Adipocyte (in vitro differentiated cells): Measurements from ENCODE around the gene LRRK1.

ENCODE experiments used
- DNase-seq: peaks from one replicate; pipeline ENCODE4 v3.0.0-alpha.2; 2015; ENCODE audit warnings: low read depth
- H3K27me3 ChIP-seq: replicated peaks from 2 replicates; pipeline ENCODE4 v1.7.0; 2013; ENCODE audit warnings: mild to moderate bottlenecking, low read length, moderate library complexity; ENCODE audit not compliant: control insufficient read depth, insufficient read depth
- H3K36me3 ChIP-seq: 2 replicates; pipeline ENCODE4 v1.7.0; 2013; ENCODE audit warnings: low read length, mild to moderate bottlenecking, moderate library complexity; ENCODE audit not compliant: control insufficient read depth, insufficient read depth, severe bottlenecking
- H3K4me1 ChIP-seq: 2 replicates; pipeline ENCODE4 v1.7.0; 2013; ENCODE audit warnings: mild to moderate bottlenecking, low read length, moderate library complexity; ENCODE audit not compliant: control insufficient read depth, insufficient read depth
- H3K4me3 ChIP-seq: 2 replicates; pipeline ENCODE4 v1.7.0; 2013; ENCODE audit warnings: mild to moderate bottlenecking, low read length, moderate library complexity
- H3K9ac ChIP-seq: 2 replicates; pipeline ENCODE4 v1.7.0; 2013; ENCODE audit warnings: mild to moderate bottlenecking, low read length, moderate library complexity
- H3K9me3 ChIP-seq: 2 replicates; pipeline ENCODE4 v1.7.0; 2013; ENCODE audit warnings: mild to moderate bottlenecking, low read length, moderate library complexity; ENCODE audit not compliant: control insufficient read depth

LRRK1 gene

DNA sequence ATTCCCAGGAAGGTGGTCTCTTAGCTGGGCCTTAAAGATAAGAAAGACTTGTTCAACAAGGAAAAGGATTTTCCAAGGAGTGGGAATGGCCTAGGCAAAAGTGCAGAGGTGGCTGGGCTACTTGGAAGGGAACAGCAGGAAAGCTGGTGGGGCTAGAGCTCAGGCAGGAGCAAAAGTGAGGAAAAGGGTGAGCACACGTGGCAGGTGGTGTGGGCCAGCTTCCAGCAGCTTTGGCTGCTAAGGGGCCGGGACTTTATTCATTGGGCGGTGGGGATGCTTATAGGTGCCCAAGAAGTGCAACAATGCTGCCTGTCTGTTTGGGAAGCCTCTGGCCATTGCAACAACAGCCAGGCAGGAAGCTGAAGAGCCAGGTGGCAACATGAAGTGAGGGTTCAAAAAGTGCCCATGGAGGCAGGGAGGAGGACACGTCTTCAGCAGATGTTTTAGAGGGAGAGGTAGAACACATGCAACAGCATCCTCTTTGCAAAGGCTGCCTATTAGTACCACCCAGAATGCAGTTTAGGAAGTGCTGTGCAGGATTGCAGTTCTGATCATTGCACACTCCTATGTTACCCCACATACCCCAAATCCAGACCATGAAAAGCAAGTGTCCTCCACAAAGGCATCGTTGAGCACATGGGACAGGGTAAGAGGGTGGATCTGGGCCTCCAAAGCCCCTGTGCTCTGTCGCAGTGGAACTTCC lies 25.7 kb upstream of the LRRK1 start:
- Histone ChIP-seq H3K36me3 (peaks cover 95% of the 10 kb centered on the region), H3K9ac (no peak overlapping the region), H3K9me3 (no peaks in the 10 kb centered on the region), H3K27me3 (no peaks in the 10 kb centered on the region), H3K4me3 (no peak overlapping the region), H3K4me1 (peaks cover 17% of the 10 kb centered on the region)
- DNase-seq = no peak

DNA sequence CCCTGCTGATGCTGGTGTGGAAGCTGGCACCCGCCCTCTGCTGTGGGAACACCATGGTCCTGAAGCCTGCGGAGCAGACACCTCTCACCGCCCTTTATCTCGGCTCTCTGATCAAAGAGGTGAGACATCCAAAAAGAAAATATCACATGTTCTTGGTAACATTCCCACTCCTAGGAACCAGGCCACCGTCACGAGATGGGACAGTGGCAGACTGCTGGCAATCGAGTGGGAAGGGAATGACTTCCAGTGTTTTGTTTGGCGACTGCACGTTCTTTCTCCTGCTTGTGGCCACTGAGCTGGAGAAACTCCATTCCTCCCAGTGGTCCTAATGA lies 25.2 kb upstream of the LRRK1 start:
- H3K4me3 ChIP-seq = no peak overlapping the region
- peaks cover 95% of the 10 kb centered on the region for H3K36me3 ChIP-seq
- no peak overlapping the region for H3K9ac ChIP-seq
- no peak for DNase-seq
- H3K27me3 ChIP-seq = no peaks in the 10 kb centered on the region
- peaks cover 11% of the 10 kb centered on the region for H3K4me1 ChIP-seq
- H3K9me3 ChIP-seq = no peaks in the 10 kb centered on the region

DNA sequence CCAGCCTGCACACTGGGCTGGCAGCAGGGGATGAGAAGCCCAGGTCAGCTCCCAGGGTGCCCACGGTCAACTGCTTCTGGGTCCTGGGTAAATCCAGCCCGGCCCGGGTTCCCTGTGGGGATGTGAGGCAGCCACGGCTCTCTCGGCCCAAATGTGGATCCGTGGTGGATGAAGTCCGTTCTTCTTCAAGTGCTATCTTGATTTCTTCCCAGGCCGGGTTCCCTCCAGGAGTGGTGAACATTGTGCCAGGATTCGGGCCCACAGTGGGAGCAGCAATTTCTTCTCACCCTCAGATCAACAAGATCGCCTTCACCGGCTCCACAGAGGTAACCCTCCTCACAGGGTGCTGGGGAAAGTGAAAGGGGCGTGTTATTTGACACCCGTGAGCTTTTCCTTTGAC lies 23.4 kb upstream of the LRRK1 start:
- peaks cover 100% of the 10 kb centered on the region for H3K36me3 ChIP-seq
- H3K4me1 ChIP-seq = no peaks in the 10 kb centered on the region
- H3K4me3 ChIP-seq = no peak overlapping the region
- DNase-seq = no peak
- H3K27me3 ChIP-seq = no peaks in the 10 kb centered on the region
- no peak overlapping the region for H3K9ac ChIP-seq
- no peaks in the 10 kb centered on the region for H3K9me3 ChIP-seq

DNA sequence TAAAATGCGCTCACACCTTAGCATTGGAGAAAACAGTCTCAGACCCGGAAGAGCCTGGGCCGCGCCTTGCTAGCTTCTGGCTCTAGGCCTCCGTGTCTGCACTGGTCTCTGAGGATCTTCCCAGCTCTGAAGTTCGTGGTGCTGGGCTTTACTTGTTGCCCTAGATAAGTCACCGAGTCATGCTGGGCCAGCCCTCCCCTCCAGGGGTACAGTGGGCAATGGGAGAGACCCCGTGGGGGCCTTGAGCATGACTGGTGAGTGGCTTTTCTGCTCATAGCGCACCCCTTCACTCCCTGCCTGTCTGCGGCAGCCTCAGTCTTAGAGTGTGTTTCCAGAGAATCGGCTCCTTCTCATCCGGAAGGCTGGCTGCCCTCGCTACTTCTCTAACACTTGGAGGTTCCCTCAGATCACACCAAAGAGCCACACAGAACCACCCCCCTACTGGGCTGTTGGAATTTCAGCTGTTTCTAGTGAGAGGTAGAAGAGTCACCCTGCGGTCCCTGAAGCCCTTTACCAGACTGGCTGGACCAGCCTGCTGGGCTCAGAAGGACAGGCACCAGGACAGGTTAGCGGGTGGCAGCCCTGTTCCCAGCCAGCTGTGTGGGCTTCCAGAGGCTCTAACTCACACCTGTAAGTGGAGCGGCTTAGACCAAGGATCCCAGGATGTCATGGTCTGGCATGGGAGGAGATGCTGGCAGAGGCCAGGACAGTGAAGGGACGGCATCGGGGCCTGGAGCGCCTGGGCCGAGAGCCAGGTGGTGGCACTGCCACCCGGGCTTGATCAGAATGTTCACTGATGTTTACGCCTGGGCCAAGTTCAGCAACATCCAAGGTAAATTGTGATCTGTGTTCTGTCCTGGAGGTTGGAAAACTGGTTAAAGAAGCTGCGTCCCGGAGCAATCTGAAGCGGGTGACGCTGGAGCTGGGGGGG lies 21.7 kb upstream of the LRRK1 start:
- no peak for DNase-seq
- Histone ChIP-seq H3K4me3 (no peak overlapping the region), H3K4me1 (peaks cover 12% of the 10 kb centered on the region), H3K9me3 (no peaks in the 10 kb centered on the region), H3K36me3 (peaks cover 87% of the 10 kb centered on the region), H3K9ac (no peak overlapping the region), H3K27me3 (no peaks in the 10 kb centered on the region)

DNA sequence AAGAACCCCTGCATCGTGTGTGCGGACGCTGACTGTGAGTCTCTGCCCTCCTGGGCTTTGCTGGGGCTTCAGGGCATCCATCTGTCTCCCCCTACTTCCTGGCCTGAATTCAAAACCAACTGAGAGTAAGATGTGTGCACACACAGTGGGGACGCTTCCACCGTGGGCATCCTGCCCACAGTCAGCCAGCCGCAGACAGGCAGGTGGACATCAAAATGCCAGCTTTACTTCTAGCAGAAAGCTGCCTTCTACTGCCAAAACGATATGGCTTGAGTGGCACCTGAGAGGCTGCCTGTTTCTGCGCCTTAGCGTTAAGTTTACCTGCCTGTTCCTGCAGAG lies 21.0 kb upstream of the LRRK1 start:
- DNase-seq = no peak
- Histone ChIP-seq H3K4me1 (peaks cover 17% of the 10 kb centered on the region), H3K4me3 (no peak overlapping the region), H3K36me3 (peaks cover 82% of the 10 kb centered on the region), H3K9ac (no peak overlapping the region), H3K27me3 (no peaks in the 10 kb centered on the region), H3K9me3 (no peaks in the 10 kb centered on the region)

DNA sequence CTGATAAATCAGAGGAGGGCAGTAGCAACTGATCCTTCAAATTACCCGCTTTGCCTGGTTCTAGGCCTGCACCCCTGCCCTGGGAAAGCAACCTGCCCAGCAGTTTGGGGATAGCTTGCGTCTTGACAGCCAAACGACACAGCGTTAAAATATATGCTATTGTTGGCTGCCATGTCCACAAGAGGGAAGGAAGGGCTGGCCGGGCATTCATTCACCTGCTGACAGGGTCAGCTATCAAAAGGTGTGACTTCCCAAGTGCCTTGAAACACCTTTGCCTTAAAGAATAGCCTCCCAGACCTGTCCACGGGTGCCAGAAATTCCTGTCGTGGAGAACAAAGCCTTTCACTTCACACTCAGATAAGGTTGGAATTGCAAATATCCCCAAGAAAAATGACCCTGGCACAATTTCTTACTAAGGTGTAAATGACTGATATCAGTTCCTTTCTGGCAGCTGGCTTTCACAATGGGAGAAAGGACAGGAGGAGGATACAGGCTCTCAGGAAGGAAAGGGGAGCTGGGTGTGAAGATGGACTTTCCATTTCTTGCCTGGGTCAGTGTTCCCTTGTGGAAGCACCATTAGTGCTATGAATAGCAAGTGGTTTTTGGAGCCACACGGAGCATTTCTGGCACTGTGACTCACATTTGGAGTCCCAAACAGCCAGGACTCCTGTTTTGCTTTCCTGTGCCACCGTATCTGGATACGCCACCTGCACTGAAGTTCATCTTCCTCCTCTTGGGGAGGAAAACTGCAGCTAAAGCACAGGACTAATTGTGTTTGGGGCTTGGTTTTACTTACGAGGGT lies 20.3 kb upstream of the LRRK1 start:
- Histone ChIP-seq H3K4me3 (no peak overlapping the region), H3K9me3 (no peaks in the 10 kb centered on the region), H3K9ac (no peak overlapping the region), H3K36me3 (peaks cover 81% of the 10 kb centered on the region), H3K4me1 (peaks cover 17% of the 10 kb centered on the region), H3K27me3 (no peaks in the 10 kb centered on the region)
- no peak for DNase-seq

DNA sequence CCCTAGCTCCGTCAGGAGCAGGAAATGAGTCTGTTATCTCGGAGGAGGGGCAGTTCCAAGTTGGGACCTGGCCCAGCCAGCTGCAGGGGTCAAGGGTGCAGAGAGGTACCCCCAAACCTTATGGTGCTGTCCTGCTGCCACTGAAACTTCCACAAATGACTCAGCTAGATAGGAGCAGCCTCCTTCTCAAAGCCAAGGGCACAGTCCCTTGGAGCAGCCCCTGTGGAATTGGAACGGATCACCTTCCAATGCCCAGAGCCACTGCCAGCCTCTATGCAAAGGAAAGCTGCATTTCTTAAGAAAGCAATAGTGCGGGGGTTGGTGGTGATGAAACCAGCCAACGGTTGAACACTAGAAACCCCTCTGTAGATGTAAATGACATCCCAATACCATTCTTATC lies 19.6 kb upstream of the LRRK1 start:
- H3K36me3 ChIP-seq = peaks cover 80% of the 10 kb centered on the region
- H3K4me1 ChIP-seq = peaks cover 17% of the 10 kb centered on the region
- no peak overlapping the region for H3K9ac ChIP-seq
- H3K27me3 ChIP-seq = no peaks in the 10 kb centered on the region
- no peaks in the 10 kb centered on the region for H3K9me3 ChIP-seq
- DNase-seq = no peak
- H3K4me3 ChIP-seq = no peak overlapping the region

DNA sequence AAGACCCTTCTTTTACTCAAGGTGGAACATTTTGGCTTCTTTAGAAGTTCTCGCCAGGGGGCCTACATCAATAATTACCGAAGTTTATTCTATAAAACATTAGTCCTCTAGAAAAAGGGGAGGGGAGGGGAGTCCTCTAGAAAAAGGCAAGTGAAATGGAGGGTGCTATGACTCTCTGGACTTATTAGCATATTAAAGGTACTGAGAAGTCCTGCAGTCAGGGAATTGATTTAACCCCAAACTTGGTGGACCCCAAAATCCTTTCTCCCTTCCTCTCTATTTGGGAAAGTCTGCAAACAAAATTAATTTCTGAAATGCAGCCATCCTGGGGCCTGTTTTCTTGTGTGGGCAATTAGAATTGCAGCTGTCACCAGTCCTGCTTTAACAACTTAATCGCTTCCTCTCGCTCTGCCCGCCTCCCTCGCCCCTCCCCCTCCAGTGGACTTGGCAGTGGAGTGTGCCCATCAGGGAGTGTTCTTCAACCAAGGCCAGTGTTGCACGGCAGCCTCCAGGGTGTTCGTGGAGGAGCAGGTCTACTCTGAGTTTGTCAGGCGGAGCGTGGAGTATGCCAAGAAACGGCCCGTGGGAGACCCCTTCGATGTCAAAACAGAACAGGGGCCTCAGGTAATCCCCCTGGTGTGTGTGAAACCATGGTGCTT lies 18.9 kb upstream of the LRRK1 start:
- H3K4me3 ChIP-seq = no peak overlapping the region
- H3K36me3 ChIP-seq = peaks cover 80% of the 10 kb centered on the region
- no peaks in the 10 kb centered on the region for H3K9me3 ChIP-seq
- DNase-seq = no peak
- H3K27me3 ChIP-seq = no peaks in the 10 kb centered on the region
- no peak overlapping the region for H3K9ac ChIP-seq
- H3K4me1 ChIP-seq = peaks cover 17% of the 10 kb centered on the region

DNA sequence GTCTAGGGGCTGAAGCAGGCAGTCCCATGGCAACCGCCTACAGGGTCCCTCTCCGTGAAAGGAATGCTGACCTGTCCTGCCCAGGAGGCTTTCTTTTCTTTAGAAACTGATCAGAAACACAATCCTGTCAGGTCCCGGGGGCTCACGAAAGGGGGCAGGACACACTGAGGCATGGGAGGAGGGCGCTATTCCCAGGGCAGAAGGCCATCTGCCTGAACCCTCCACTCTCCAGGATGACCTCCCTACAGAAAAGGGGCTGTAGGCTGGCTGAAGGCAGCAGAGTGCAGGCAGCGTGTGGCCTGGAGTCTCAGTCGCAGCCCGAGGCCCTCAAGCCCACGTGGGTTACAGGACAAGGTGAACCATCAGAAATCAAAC lies 18.4 kb upstream of the LRRK1 start:
- Histone ChIP-seq H3K9me3 (no peaks in the 10 kb centered on the region), H3K4me3 (no peak overlapping the region), H3K36me3 (peaks cover 80% of the 10 kb centered on the region), H3K27me3 (no peaks in the 10 kb centered on the region), H3K9ac (no peak overlapping the region), H3K4me1 (peaks cover 17% of the 10 kb centered on the region)
- no peak for DNase-seq

DNA sequence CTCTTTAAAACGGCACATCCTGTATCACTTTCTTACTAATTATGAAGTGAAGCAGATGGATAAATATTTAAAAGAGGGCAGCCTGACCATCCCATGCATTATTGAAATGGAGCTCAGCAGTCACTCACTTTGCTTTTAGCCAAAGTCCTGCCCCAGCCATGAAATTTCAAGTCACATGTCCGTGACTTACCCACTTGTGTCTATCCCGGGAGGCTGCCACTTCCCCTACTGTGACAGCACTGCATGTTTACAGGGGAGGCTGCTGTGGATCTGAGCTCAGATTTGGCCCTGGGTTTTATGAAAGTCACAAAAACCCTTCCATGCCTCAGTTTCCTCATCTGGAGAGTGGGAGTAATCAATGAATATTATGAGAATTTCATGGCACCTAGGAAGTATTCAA lies 17.9 kb upstream of the LRRK1 start:
- H3K4me1 ChIP-seq = peaks cover 17% of the 10 kb centered on the region
- H3K9ac ChIP-seq = peak overlapping the region; percentile 7
- H3K4me3 ChIP-seq = no peak overlapping the region
- peaks cover 80% of the 10 kb centered on the region for H3K36me3 ChIP-seq
- no peaks in the 10 kb centered on the region for H3K27me3 ChIP-seq
- no peaks in the 10 kb centered on the region for H3K9me3 ChIP-seq
- DNase-seq = no peak
